Right lobe of liver (tissue), 6 donors: ENCODE results near the gene CLRN2. TPM values are rescaled to one million over a fixed set of nuclear protein-coding genes. Genes with fewer than 3 reads are reported as not detected.

ENCODE experiments used
- ATAC-seq, 4 donors: fragments of 200-7000 bp; cut with Tn5 transposase; one replicate each; pipeline ENCODE4 v1.9.1; 2020; ENCODE audit warnings: mild to moderate bottlenecking in 4 of 4, moderate library complexity in 4 of 4
- DNase-seq, 3 donors: peaks; one replicate each; pipeline ENCODE4 v3.0.0-alpha.2; 2020
- H3K27ac ChIP-seq, 3 donors: fragments of 200-600 bp; one replicate each; pipeline ENCODE4 v1.8.0; 2022
- H3K27me3 ChIP-seq, 2 donors: fragments of 200-600 bp; one replicate each; pipeline ENCODE4 v1.8.0; 2022
- H3K36me3 ChIP-seq, 4 donors: fragments of 200-600 bp; sonication (generic) in 1 of 4; one replicate each; pipeline versions ENCODE4 v1.5.1 to v1.8.0; 2017 to 2022; ENCODE audit warnings: control low read depth in 1 of 4
- H3K4me1 ChIP-seq, 4 donors: fragments of 200-600 bp; sonication (generic) in 1 of 4; one replicate each; pipeline versions ENCODE4 v1.5.1 to v1.8.0; 2017 to 2022; ENCODE audit warnings: control low read depth in 1 of 4
- H3K4me3 ChIP-seq, 3 donors: fragments of 200-600 bp; one replicate each; pipeline ENCODE4 v1.8.0; 2022
- H3K9me3 ChIP-seq, 4 donors: fragments of 200-600 bp; sonication (generic) in 1 of 4; one replicate each; pipeline versions ENCODE4 v1.5.1 to v1.8.0; 2017 to 2022; ENCODE audit warnings: control low read depth in 1 of 4
- POLR2A ChIP-seq: fragments of 450-650 bp; IDR thresholded peaks from one replicate; pipeline ENCODE4 v1.6.1; 2017; ENCODE audit warnings: antibody characterized with exemption, mild to moderate bottlenecking
- WGBS: methylation state at CpG from one replicate; pipeline ENCODE4 v1.1.6; 2018; ENCODE audit warnings: low coverage, low lambda C conversion rate; ENCODE audit not compliant: insufficient coverage; ENCODE audit errors: missing lambda C conversion rate; 5-methylcytosine and 5-hydroxymethylcytosine counted together
- intact Hi-C, 2 donors: fragments of 100-400 bp; cut with DNase I; formaldehyde crosslinking; loops; one replicate each; pipeline versions ENCODE4 v1.11.2 to v1.14.1; 2022
- total RNA-seq, 6 experiments: library from RNA; depleted of rRNA in 2 of 6; stranded (reverse); fragments of >200 nt in 2 of 6; fragmentation: NEBNext Ultra II Directional in 3 of 6; extraction: Animal tissue kit (Norgen Biotek cat#: 25700) in 3 of 6; gene quantifications; one replicate each; pipeline versions ENCODE4 v1.1.0 to v1.2.4, GENCODE V29; 2016 to 2023
- TF ChIP-seq, protein P1 (sequence below), 4 donors: fragments of 200-600 bp in 3 of 4; fragments of 450-650 bp in 1 of 4; IDR thresholded peaks; one replicate each; pipeline versions ENCODE4 v1.5.1 to v1.8.0; 2016 to 2022; ENCODE audit warnings: antibody characterized with exemption in 4 of 4, mild to moderate bottlenecking in 2 of 4
- donor health status: DM: no; HTN: yes; CAD: no.
- donor health status: DM: no; HTN: no; CAD: no.
- donor health status: DM: no; HTN: no; CAD: no.
- donor health status: DM: no; HTN: yes; CAD: no.
- donor health status: DM: no; HTN: yes; CAD: no.

The CLRN2 gene
- total RNA-seq, 6 experiments from 2014 or later: not detected

DNA sequence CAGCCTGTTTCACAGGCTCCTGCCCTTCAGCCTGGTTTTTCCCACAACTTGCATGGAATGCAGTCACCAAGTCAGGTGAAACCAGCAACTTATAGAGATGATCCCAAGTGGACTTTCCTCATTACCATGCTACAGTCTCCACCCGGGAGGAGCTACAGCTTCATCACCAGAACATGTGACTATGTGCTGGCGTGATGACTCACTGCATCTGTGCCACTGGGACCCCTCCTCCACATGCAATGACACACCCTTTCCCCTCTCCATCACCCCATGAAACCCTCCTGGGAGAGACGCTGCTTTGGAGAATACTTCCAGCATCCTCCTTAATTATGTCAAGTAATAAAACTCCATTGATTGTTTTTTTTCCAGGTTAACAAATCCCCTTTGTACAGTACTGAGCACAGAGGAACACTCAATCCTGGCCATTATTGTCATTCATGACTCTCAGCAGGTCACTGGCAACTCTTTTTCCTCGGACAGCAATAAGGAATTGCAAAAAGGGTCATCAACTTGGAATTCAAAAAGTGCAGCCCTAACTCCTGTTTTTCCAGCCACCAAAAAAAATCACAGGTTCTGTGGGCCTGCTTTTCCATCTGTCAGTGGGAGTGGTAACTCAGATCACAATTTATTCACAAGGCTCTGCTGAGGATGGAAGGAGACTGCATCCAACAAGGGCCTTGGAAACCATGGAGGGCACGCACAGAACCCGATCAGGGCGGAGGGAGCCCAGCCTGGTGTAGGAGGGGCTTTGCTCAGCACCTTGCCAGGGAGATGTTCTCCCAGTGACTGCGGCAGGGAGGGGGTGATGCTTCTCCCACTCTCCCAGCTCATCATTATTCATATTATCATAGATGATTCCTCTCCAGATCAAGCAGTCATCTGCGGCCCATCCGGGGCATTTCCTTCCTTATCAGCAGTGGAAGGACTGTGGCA lies 20.4 kb upstream of the CLRN2 start:
- intact Hi-C loops: no loop called here
- no peak for TF ChIP-seq POLR2A
- TF ChIP-seq, protein P1, sequence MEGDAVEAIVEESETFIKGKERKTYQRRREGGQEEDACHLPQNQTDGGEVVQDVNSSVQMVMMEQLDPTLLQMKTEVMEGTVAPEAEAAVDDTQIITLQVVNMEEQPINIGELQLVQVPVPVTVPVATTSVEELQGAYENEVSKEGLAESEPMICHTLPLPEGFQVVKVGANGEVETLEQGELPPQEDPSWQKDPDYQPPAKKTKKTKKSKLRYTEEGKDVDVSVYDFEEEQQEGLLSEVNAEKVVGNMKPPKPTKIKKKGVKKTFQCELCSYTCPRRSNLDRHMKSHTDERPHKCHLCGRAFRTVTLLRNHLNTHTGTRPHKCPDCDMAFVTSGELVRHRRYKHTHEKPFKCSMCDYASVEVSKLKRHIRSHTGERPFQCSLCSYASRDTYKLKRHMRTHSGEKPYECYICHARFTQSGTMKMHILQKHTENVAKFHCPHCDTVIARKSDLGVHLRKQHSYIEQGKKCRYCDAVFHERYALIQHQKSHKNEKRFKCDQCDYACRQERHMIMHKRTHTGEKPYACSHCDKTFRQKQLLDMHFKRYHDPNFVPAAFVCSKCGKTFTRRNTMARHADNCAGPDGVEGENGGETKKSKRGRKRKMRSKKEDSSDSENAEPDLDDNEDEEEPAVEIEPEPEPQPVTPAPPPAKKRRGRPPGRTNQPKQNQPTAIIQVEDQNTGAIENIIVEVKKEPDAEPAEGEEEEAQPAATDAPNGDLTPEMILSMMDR (IDR thresholded peaks at IDR 0.05): no peak
- Histone ChIP-seq H3K4me3 (no peak overlapping the region), H3K27me3 (no peaks in the 10 kb centered on the region), H3K4me1 (peaks cover 0 to 93% (median 35%) of the 10 kb centered on the region in 4 donors), H3K27ac (peak overlapping the region in 1 of 3 donors; percentile 93), H3K9me3 (no peaks in the 10 kb centered on the region), H3K36me3 (peaks cover 0 to 19% (median 9%) of the 10 kb centered on the region in 4 donors)
- WGBS: 72% methylated on average over 6 of the region's 10 CpGs
- ATAC-seq (no peak), DNase-seq (no peak)

DNA sequence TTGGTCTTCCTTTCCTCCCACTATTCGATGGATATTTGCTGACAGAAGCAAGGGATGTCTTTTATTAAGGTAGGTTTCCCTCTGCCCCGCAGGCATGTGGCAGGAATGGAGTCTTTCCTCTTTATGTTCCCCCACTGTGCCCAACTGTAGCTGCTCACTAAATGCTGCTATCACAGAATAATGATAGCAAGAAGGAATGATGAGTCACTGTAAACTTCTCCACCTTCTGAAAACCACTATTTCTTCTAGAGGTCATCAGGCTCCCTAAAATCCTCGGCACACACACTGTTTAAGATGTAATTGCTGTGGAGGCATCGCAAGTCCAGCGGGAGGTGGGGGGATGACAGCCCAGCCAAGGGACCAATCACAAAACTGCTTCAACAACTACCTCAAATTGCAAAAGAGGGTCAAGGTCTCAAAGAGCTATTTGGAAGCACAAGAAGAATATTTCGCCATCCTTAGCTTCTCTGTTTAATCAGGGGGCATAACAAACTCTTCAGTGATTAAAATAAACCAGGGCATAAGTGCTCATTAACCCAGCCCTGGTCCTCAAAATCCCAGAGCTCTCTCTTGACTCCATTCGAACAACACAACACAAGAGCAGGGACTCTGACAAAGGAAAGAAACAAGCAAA lies 17.0 kb upstream of the CLRN2 start:
- peaks cover 0 to 40% (median 24%) of the 10 kb centered on the region in 4 donors for H3K36me3 ChIP-seq
- peak; percentile 75 to 89 (median 82) for ATAC-seq
- TF ChIP-seq, protein P1 (IDR thresholded peaks at IDR 0.05): no peak
- no peak for TF ChIP-seq POLR2A

GRCh38 chr4:17500574-17500973 lies 14.4 kb upstream of the CLRN2 start:
- DNase-seq (no peak), ATAC-seq (no peak)
- H3K27me3 ChIP-seq: no peaks in the 10 kb centered on the region
- peak overlapping the region in 1 of 3 donors; percentile 91 for H3K27ac ChIP-seq
- H3K4me1 ChIP-seq: peaks cover 0 to 38% (median 11%) of the 10 kb centered on the region in 4 donors
- TF ChIP-seq, protein P1 (IDR thresholded peaks at IDR 0.05): no peak
- TF ChIP-seq POLR2A: no peak
- intact Hi-C loops: no loop called here
- no peak overlapping the region for H3K4me3 ChIP-seq
- H3K36me3 ChIP-seq: peaks cover 0 to 39% (median 18%) of the 10 kb centered on the region in 4 donors
- no peaks in the 10 kb centered on the region for H3K9me3 ChIP-seq

More for the DNA sequence above, 17.0 kb upstream of the CLRN2 start:
- 27% methylated on average over 6 of the region's 7 CpGs for WGBS
- Histone ChIP-seq H3K27ac (peak overlapping the region in 2 of 3 donors; percentile 70 to 91), H3K4me1 (peaks cover 0 to 63% (median 18%) of the 10 kb centered on the region in 4 donors), H3K9me3 (no peaks in the 10 kb centered on the region), H3K4me3 (peak overlapping the region in 1 of 3 donors; percentile 9), H3K27me3 (no peaks in the 10 kb centered on the region)
- intact Hi-C loops: no loop called here
- peak; percentile 35 to 85 (median 78) for DNase-seq

DNA sequence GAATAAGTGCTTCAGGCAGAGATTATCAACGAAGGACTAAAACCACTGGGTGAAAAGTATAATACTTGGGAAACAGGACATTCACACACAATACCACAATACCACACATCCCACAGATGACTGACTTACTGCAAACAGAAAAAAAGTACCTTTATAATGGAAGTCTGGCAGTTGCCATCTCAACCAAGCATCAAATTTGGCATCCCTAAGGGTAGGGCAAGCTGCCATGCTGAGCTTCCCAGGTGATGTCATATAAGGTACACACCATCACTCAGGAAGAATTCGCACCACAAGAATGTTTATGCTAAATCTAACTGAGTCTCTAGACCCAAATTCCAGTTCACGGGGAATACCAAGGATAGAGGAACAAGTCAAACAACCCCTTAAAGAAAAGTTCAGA lies 12.2 kb upstream of the CLRN2 start:
- 91% methylated on average over 3 of the region's 3 CpGs for WGBS
- TF ChIP-seq POLR2A: no peak
- TF ChIP-seq, protein P1 (IDR thresholded peaks at IDR 0.05): no peak
- ATAC-seq (peak in 1 of 4 donors; percentile 13), DNase-seq (no peak)
- Histone ChIP-seq H3K27me3 (no peaks in the 10 kb centered on the region), H3K4me3 (no peak overlapping the region), H3K9me3 (no peaks in the 10 kb centered on the region), H3K27ac (no peak overlapping the region), H3K4me1 (peaks cover 0 to 16% (median 2%) of the 10 kb centered on the region in 4 donors), H3K36me3 (peaks cover 0 to 56% (median 21%) of the 10 kb centered on the region in 4 donors)
- intact Hi-C loops: no loop called here
